NCI-H748 treated with DMSO at 0.1 percent for 48 hours (cell line): ENCODE results near the gene ANGPTL1.
"Not testable (repeated sequence)": the region's sequence is repeated elsewhere in the genome, so short reads cannot be mapped to it uniquely, and the experiment has no call there.

ENCODE experiments used
- DNase-seq: peaks from one replicate; lab custom pipeline; 2025; lab: John Stamatoyannopoulos, UW

The ANGPTL1 gene

DNA sequence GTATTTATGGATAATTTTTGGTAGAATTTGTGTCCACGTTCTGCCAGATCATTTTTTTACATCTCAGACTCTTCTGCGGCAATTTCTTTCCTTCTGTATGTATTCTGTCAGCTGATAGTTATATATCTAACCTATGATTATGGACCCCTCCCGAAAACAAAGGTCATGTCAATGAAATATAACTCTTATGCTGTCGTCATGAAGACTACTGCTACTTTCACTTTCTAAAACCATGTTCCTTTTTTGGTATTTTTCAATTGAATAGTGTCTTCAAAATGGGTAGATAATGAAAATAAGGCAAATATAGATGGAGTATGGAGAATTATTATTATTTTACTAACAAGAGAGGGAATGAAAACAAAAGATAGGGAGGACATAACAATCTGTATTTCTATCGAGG lies 3.2 kb downstream of the ANGPTL1 start:
- no peak for DNase-seq

DNA sequence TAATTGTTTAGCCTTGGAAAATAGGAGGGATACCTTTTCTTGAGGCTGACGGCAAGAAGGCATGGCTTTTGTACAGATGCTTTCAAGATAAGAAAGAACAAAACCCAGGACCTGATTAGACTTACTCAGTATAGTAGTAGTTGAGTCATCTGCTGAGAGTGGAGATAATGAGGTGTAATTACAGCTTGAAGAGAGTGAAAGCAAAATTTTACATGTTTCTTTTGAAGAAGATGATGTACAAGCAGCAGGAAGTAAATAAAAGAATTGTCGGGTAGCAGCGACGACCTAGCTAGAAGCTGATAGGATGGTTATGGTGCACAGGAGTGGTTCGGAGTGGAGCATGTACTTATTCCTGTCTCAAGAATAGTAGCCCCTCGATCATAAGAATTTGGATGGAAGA lies 6.6 kb downstream of the ANGPTL1 start:
- no peak for DNase-seq

GRCh38 chr1:178862864-178863263 lies 8.0 kb downstream of the ANGPTL1 start:
- no peak for DNase-seq

DNA sequence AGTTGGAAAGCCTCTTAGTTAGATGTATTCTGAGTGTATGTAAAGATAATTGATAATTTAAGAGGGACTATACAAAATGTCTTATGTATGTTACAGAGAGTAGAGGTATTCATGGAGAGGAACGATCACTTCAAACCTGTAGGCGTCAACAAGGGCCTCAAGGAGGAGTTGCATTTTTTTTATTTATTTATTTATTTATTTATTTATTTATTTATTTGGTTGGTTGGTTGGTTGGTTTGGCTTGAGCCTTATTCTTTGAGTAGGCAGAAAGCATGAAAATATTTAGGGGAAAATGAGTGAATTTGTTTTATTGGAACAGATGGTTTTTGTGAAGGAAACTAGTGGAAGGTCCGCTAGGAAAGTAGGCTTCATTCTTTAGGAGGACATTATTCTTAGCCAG lies 8.5 kb downstream of the ANGPTL1 start:
- no peak for DNase-seq

- no peak for DNase-seq
These were observed 13.8 kb downstream of the ANGPTL1 start for GRCh38 chr1:178857126-178857525.

- no peak for DNase-seq
These were observed 21.0 kb downstream of the ANGPTL1 start for GRCh38 chr1:178849918-178850317.

- DNase-seq, result not testable (repeated sequence)
These were observed 23.0 kb downstream of the ANGPTL1 start for GRCh38 chr1:178847919-178848318.

DNA sequence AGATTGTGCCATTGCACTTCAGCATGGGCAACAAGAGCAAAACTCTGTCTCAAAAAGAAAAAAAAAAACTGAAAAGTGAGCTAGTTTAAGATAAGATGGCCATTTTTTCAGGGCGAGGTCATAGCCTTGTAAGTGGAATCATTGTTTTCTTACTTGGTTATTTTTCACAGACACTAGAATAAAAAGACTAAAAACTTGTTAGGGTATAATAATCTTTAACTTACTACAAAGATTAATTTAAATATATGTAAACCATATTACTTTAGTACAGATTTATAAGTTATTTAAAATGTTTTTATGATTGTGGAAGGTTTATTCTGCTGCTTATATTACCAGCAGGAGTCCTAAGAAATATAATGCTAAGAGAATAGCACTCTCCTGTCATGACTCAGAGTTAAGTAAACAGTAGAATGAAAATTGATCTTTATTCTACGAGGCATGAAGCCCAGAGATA lies 23.5 kb downstream of the ANGPTL1 start:
- no peak for DNase-seq

DNA sequence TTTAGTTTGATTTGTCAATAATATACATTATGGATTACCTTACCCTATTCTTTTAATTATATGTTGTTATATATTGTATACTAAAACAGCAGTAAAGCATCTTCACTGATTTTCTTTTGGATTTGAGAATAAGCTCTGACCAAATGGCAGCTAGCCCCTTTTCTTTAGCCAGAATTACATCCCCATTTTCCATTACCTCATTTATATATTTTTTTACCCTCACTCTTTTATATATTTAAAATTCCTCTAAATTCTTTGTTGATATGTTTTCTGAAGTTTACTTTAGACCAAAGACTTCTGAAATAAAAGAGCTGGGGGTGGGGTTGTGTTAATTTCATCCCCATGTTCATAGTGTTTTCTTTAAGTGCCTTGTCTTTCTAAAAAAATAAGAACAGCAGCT lies 24.6 kb downstream of the ANGPTL1 start:
- no peak for DNase-seq

- DNase-seq, result no peak
These were observed 26.4 kb downstream of the ANGPTL1 start for GRCh38 chr1:178844436-178844835.

DNA sequence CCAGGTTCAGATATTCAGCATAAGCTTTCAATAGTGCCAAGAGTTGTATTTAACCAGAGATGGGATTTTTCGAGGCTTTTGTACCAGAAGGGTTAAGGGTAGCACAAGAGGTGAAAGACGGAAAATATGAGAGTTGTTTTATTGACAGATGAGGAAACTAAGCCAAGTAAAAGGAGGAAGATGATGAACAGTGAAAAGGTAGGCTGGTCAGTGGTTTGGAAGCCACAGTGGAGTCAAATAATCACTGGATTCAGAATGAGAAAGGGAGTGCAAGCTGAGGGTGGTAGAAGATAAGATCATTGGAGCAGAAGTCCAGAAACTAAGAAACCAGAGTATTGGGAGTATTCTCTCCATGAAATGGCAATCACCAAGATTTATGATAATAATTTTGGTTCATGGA lies 45.7 kb downstream of the ANGPTL1 start:
- no peak for DNase-seq

- no peak for DNase-seq
These were observed 49.6 kb downstream of the ANGPTL1 start for GRCh38 chr1:178821134-178821866.

DNA sequence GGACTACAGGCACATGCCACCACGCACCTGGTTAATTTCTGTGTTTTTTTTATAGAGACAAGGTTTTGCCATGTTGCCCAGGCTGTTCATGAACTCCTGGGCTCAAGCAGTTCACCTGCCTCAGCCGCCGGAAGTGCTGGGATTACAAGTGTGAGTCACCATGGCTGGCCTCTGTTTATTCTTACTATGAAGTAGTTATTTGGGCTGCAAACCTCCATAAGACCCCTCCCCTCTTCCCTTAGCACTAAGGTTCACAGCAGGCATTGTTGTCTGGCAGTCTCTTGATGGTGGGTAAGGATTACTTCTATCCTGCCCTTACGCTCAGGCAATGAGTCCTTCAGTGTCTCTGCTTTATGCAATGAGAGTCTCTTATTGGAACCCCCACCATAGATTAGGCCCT lies 51.8 kb downstream of the ANGPTL1 start:
- no peak for DNase-seq

DNA sequence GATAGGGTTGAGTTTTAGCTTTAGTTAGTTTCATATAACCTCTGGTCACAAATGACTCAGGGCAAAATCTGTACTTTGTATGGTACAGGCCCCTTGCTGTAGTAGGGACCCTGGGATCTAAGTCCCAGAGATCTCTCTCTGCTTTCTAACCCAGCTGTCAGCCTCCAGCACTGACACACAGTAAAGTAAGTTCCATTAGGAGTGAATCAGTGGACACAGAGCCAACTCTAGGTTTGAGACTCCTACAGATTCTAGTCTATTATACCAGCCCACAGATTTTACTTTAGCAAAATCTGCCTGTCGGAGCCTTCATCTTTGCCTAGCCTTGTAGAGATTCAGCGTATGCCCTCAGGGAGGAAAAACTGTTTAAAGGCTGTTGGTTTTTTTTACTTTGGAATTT lies 52.5 kb downstream of the ANGPTL1 start:
- no peak for DNase-seq

DNA sequence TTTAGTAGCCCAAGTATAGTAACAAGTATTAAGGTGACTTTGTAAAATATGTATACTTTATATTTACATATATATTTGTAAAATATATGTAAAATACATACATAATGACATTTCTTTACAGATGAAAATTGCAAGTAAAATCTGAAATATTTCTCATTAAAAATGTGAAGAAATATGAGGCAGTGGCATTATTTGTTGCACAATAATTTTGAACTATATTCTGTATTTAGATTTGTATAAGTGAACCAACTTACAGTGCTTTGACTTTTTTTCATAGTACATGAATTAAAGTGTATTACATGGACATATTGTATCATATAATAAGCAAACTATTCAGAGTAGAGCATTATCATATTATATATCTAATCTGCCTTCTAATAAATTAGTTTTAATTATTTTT lies 60.3 kb downstream of the ANGPTL1 start:
- DNase-seq, result no peak

- no peak for DNase-seq
These were observed 62.3 kb downstream of the ANGPTL1 start for GRCh38 chr1:178808529-178808928.

- no peak for DNase-seq
These were observed 64.1 kb downstream of the ANGPTL1 start for GRCh38 chr1:178806665-178807300.

DNA sequence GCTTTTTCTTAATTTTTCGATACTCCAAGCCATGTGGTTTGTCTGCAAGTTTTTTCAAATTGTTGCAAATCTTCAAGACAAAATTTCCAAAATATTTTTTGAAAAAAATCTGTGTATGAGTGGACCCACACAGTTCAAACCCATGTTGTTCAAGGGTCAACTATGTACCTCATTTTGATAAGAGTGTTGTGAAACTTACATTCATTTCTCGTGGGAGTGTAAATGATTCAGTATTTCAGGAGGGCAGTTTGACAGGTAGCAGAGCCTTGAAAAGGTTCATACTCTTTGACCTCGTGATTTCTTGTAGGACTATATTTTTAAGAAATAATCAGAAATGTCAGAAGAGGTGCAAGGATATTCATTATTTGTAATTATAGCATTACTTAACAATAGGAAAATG lies 68.0 kb downstream of the ANGPTL1 start:
- no peak for DNase-seq
